Retinal pigment epithelial cell (primary cell): ENCODE data around the gene ZNF444.

ENCODE experiments used
- DNase-seq: peaks from one replicate; pipeline ENCODE4 v3.0.0-alpha.2; 2010; ENCODE audit warnings: low read depth
- H3K4me3 ChIP-seq: 2 replicates; pipeline ENCODE4 v1.5.1; 2011; ENCODE audit warnings: mild to moderate bottlenecking, low read length, control low read depth, moderate library complexity
- TF ChIP-seq, protein P1 (sequence below): conservative IDR thresholded peaks from 2 replicates; pipeline ENCODE4 v1.5.1; 2011; ENCODE audit warnings: low read depth, low read length, control low read depth, inconsistent platforms

ZNF444 gene

DNA sequence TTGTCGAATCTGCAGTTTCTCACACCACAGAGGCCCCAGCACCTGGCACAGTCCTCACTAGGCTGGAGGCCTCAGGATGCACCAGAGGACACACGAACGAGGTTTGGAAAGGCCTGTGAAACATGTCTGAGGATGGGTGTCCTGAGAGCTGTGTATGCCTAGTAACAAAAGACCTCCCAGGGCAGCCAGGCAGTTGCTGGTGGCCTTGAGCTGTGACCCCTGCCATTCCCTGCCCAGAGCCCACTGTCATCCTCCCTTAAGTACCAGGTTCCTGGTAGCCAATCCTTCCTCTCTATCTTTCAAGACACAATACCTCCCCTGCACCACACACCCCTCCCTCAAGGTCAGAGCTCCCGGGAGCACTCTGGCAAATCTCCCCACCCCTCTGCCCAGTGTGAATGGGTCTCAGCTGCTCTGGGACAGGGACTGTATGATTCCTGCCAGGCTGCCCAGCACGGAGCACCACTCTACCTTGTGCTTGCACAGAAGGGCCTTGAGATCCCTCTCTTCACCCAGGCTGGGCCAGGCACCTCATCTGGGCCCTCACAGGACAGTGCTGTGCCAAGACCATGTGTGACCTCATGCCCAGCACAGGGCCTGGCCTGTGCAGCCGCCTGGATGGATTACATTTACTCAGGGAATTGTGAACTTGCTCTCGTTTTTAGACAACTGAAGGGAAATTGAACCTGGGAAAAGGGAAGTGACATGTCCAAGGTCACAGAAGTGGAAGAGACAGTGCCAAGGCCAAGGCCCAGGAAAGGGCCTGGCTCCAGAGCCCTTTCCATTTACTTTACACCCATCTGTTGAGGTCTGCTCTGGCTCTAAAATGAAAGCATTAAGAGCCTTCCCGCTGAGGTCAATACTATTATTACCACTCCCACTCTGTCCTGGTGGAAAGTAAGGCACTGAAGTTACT, 22.2 kb upstream of the ZNF444 start:
- no peak for DNase-seq
- H3K4me3 ChIP-seq, result peak overlapping the region; percentile 70
- TF ChIP-seq, protein P1, sequence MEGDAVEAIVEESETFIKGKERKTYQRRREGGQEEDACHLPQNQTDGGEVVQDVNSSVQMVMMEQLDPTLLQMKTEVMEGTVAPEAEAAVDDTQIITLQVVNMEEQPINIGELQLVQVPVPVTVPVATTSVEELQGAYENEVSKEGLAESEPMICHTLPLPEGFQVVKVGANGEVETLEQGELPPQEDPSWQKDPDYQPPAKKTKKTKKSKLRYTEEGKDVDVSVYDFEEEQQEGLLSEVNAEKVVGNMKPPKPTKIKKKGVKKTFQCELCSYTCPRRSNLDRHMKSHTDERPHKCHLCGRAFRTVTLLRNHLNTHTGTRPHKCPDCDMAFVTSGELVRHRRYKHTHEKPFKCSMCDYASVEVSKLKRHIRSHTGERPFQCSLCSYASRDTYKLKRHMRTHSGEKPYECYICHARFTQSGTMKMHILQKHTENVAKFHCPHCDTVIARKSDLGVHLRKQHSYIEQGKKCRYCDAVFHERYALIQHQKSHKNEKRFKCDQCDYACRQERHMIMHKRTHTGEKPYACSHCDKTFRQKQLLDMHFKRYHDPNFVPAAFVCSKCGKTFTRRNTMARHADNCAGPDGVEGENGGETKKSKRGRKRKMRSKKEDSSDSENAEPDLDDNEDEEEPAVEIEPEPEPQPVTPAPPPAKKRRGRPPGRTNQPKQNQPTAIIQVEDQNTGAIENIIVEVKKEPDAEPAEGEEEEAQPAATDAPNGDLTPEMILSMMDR, result no peak

DNA sequence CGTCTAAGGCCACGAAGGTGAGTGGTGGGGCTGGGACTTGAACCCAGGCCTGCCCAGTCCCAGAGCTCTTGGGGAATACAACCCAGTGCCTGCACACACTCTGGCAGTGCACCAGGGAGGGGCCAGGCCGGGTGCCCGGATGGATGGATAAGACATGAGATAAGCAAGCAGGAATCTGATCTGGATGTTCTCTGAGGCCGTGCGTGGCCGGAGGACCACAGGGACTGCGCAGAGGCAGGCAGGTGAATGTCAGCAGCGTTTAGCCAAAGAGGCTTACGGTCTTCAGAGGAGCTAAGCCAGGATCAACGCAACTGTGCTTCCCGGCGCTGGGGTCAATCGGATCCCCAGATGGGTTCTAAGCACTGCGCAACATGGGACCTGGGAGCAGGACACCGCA, 21.5 kb upstream of the ZNF444 start:
- H3K4me3 ChIP-seq, result peak overlapping the region; percentile 70
- TF ChIP-seq, protein P1, result no peak
- DNase-seq, result no peak

DNA sequence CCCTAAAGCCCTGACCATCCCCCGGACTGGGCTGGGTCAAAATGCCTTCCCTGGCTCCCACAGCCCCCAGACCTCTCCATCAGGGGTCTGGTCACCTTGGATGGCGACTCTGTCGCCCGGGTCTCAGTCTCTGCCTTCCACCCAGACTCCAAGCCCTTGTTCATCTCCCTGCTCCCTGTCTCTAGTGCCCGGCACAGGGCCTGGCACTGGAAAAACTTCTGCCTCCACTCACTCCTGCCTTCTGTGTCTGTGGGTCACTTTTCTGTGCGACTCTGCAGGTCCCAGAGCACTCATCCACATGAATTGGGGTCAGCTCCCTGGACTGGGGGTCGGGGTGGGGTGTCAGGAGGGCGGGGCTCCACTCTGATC, 21.1 kb upstream of the ZNF444 start:
- DNase-seq, result no peak
- H3K4me3 ChIP-seq, result peak overlapping the region; percentile 70
- TF ChIP-seq, protein P1, result no peak

DNA sequence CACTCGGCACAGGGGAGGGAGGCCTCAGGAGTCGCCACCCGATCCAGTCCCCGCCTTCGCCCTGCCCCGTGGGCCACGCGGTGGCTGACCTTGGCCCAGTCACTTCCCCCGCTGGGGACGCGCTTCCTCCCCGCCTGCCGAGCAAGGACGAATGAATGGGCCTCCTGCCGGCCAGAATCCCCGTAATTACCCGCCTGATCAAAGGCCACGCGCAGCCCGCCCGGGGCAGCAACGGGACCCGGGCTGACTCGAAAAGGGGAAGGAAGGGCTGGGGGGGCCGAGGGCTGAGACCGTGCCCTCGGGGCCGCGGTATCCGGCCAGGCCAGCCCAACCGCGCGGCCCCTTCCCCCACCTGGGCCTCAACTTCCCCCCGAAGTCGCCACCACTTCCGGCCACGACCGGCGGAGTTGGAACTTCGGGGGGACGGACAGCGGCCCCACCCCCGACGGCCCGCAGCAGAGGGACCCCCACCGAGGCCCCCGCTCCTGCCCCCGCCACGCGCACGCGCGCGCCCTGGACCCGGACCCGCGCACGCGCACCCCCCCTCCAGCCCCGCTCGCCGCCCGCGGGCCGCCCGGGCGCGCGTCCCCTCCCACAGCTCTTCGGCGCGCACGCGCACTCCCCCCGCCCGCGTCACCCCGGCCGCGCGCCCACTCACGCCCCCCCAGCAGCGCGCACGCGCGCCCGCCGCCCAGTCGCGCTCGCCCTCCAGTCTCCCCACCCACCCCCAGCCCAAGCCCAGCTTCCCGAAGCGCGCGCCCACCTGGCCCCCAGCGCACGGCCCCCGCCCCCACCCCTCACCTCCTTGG, 20.5 kb upstream of the ZNF444 start:
- DNase-seq, result no peak

DNA sequence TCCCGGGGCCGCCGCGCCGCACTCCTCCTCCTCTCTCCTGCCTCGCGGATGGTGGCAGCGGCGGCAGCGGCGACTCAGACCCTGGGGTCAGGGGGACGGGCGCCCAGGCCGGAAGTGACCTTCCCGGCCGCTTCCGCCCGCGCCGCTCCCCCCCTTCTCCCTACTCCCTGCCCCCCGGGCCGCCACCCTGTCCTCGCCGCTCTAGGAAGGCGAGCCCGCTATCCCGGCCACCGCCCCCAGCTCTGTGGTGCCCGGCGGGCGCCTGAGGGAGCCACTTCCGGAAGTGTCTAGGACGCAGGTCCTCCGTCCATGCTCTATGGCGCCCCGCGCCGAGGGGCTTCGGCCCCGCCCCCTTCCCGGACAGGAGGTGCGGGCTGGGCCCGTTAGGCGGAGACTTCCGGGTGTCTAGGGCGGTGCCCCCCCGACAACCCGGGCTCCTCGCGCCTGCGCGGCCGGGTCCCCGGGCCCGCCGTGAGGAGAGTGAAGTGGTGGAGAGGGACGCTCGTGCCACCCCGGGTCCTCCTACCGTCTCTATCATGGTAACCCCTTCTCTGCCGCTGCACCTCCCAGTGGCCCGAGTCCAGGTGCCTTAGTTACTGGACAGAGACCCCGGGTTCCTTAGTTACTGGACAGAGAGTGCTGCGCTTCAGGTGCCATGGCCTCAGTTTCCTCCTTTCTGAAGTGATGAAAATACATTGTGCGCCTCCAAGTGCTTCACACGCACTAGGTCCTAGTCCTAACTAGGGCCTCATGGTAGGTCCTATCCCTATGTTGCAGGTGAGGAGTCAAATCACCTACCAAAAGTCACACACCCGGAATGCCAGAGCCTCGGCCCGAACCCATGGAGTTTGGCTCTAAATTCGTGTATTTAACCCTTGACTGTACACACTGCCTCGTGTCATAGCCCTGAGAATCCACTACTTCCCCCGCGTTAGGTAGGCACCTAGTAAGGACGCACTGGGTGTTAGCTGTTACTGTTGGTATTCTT, 19.6 kb upstream of the ZNF444 start, which contains the start of gene ZNF787:
Gene ZNF787, minus strand, starts transcription at position 116 of the 988 bp plus-strand sequence. CDS start 18,078 bp downstream, outside the sequence.
- DNase-seq, result peak; percentile 85
- TF ChIP-seq, protein P1, result no peak
- H3K4me3 ChIP-seq, result peak within 1 kb of the TSS; percentile 70

More for the DNA sequence above, 20.5 kb upstream of the ZNF444 start:
- peak overlapping the region; percentile 70 for H3K4me3 ChIP-seq
- TF ChIP-seq, protein P1, result peak; percentile 12

DNA sequence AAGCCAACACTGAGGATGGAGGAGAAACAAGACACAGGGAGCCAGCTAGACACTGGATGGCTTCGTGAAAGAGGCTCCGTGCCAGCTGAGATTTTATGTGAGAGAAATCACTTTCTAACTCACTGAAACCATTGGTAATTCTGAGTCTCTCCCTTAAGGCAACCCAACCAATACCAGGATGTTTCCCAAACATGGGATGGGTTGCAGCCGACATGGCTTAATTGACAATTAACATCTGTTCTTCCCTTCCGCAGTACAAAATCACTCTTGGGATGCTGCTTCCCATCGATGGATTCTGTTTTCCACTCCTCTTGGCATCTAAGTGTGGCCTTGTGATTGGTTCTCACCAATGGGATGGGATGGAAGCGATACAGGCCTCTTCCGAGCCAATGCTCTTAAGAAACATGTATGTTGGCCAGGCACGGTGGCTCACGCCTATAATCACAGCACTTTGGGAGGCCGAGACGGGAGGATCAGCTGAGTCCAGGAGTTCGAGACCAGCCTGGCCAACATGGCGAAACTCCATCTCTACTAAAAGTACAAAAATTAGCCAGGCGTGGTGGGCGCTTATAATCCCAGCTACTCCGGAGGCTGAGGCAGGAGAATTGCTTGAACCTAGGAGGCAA, 17.7 kb upstream of the ZNF444 start:
- TF ChIP-seq, protein P1, result no peak
- H3K4me3 ChIP-seq, result no peak overlapping the region
- DNase-seq, result no peak
